HEK293T (cell line): ENCODE results near the gene RAB23.
"Not testable (repeated sequence)": the region's sequence is repeated elsewhere in the genome, so short reads cannot be mapped to it uniquely, and the experiment has no call there.

Experiments
- ARNT ChIP-seq: fragments of 450-650 bp; IDR thresholded peaks from 2 replicates; pipeline ENCODE4 v1.6.1; 2017; ENCODE audit warnings: mild to moderate bottlenecking
- SP1 ChIP-seq: fragments of 450-650 bp; IDR thresholded peaks from 2 replicates; pipeline ENCODE4 v1.6.1; 2017

GRCh38 chr6:57243526-57243925 is 21.4 kb upstream of the RAB23 start:
- not testable (repeated sequence) for TF ChIP-seq ARNT, SP1
